CD14-positive monocyte (primary cell): ENCODE results near the gene SRSF6. TPM values are rescaled to one million over a fixed set of nuclear protein-coding genes. Genes with fewer than 3 reads are reported as not detected.
"Not testable (repeated sequence)": the region's sequence is repeated elsewhere in the genome, so short reads cannot be mapped to it uniquely, and the experiment has no call there.

Experiments
- DNase-seq, 3 donors: peaks; one replicate each; pipeline ENCODE4 v3.0.0-alpha.2; 2011 to 2022
- H2AFZ ChIP-seq: 2 replicates; pipeline ENCODE4 v1.6.0; 2012; ENCODE audit warnings: mild to moderate bottlenecking, low read depth, low read length, inconsistent platforms; ENCODE audit not compliant: insufficient read depth, poor library complexity, severe bottlenecking
- H3K27ac ChIP-seq, 2 donors: 1 replicate in 1 of 2; 2 replicates in 1 of 2; pipeline ENCODE4 v1.5.1; 2012 to 2013; ENCODE audit warnings: low read length in 2 of 2, control low read depth in 1 of 2, inconsistent platforms in 1 of 2, low read depth in 1 of 2, mild to moderate bottlenecking in 1 of 2
- H3K27me3 ChIP-seq, 2 donors: one replicate each; pipeline versions ENCODE4 v1.6.0 to v1.6.1; 2011 to 2013; ENCODE audit warnings: low read length in 2 of 2; ENCODE audit not compliant: control insufficient read depth in 2 of 2, insufficient read depth in 2 of 2
- H3K36me3 ChIP-seq, 2 donors: replicated peaks in 1 of 2; 1 replicate in 1 of 2; 2 replicates in 1 of 2; pipeline versions ENCODE4 v1.5.1 to v1.6.1; 2012 to 2013; ENCODE audit warnings: low read length in 2 of 2, control low read depth in 1 of 2, inconsistent platforms in 1 of 2, mild to moderate bottlenecking in 1 of 2; ENCODE audit not compliant: insufficient read depth in 2 of 2, control insufficient read depth in 1 of 2
- H3K4me1 ChIP-seq, 2 donors: 1 replicate in 1 of 2; 2 replicates in 1 of 2; pipeline versions ENCODE4 v1.5.1 to v1.6.1; 2012 to 2013; ENCODE audit warnings: low read length in 2 of 2, control low read depth in 1 of 2, inconsistent platforms in 1 of 2, mild to moderate bottlenecking in 1 of 2, moderate library complexity in 1 of 2; ENCODE audit not compliant: insufficient read depth in 2 of 2, control insufficient read depth in 1 of 2
- H3K4me2 ChIP-seq: replicated peaks from 2 replicates; pipeline ENCODE3; 2012; ENCODE audit warnings: low read length, moderate library complexity, mild to moderate bottlenecking; ENCODE audit not compliant: poor library complexity, severe bottlenecking; ENCODE audit errors: extremely low read depth
- H3K4me3 ChIP-seq, 3 experiments: fragments of 200-600 bp in 1 of 3; sonication (generic) in 1 of 3; replicated peaks in 1 of 3; 1 replicate in 2 of 3; 2 replicates in 1 of 3; pipeline ENCODE4 v1.5.1; 2011 to 2013; ENCODE audit warnings: low read length in 3 of 3, mild to moderate bottlenecking in 3 of 3, control low read depth in 2 of 3, low read depth in 2 of 3, inconsistent platforms in 1 of 3, moderate library complexity in 1 of 3
- H3K79me2 ChIP-seq: 2 replicates; pipeline ENCODE4 v1.6.0; 2012; ENCODE audit warnings: mild to moderate bottlenecking, control low read depth, inconsistent platforms, low read length, moderate library complexity; ENCODE audit not compliant: insufficient read depth
- H3K9ac ChIP-seq: 2 replicates; pipeline ENCODE4 v1.6.0; 2017; ENCODE audit warnings: low read length, mild to moderate bottlenecking; ENCODE audit not compliant: insufficient read depth, poor library complexity, severe bottlenecking
- H3K9me3 ChIP-seq, 2 donors: replicated peaks in 1 of 2; 1 replicate in 1 of 2; 2 replicates in 1 of 2; pipeline versions ENCODE4 v1.5.1 to v1.6.1; 2012 to 2013; ENCODE audit warnings: low read length in 2 of 2, control low read depth in 1 of 2; ENCODE audit not compliant: control insufficient read depth in 1 of 2, insufficient read depth in 1 of 2
- H4K20me1 ChIP-seq: 2 replicates; pipeline ENCODE4 v1.6.0; 2012; ENCODE audit warnings: mild to moderate bottlenecking, low read length, control low read depth, moderate library complexity; ENCODE audit not compliant: insufficient read depth
- H3K27ac Mint-ChIP-seq, 7 donors: one replicate each; pipeline ENCODE4 v1.8.0; 2020; ENCODE audit warnings: mild to moderate bottlenecking in 7 of 7, mixed read lengths in 7 of 7, moderate library complexity in 6 of 7, inconsistent platforms in 2 of 7
- H3K27me3 Mint-ChIP-seq, 3 donors: one replicate each; pipeline ENCODE4 v1.8.0; 2021 to 2022; ENCODE audit warnings: low read depth in 3 of 3, mild to moderate bottlenecking in 3 of 3, mixed read lengths in 3 of 3, moderate library complexity in 3 of 3, inconsistent platforms in 1 of 3
- H3K36me3 Mint-ChIP-seq, 2 donors: one replicate each; pipeline ENCODE4 v1.8.0; 2020; ENCODE audit warnings: mixed read lengths in 2 of 2, inconsistent platforms in 1 of 2, mild to moderate bottlenecking in 1 of 2
- H3K4me1 Mint-ChIP-seq: one replicate; pipeline ENCODE4 v1.8.0; 2020; ENCODE audit warnings: mild to moderate bottlenecking, mixed read lengths
- H3K4me3 Mint-ChIP-seq, 2 donors: one replicate each; pipeline ENCODE4 v1.8.0; 2020; ENCODE audit warnings: mild to moderate bottlenecking in 2 of 2, mixed read lengths in 2 of 2, moderate library complexity in 1 of 2
- H3K9me3 Mint-ChIP-seq, 7 donors: one replicate each; pipeline ENCODE4 v1.8.0; 2020 to 2022; ENCODE audit warnings: mixed read lengths in 7 of 7, mild to moderate bottlenecking in 6 of 7, moderate library complexity in 6 of 7, inconsistent platforms in 2 of 7
- CTCF ChIP-seq: fragments of 200-600 bp; IDR thresholded peaks from one replicate; pipeline ENCODE4 v1.8.0; 2022; ENCODE audit warnings: antibody characterized with exemption, mild to moderate bottlenecking
- WGBS: methylation state at CpG from one replicate; pipeline ENCODE4 v1.1.5; 2013; ENCODE audit warnings: missing lambda C conversion rate; ENCODE audit not compliant: insufficient coverage; 5-methylcytosine and 5-hydroxymethylcytosine counted together
- intact Hi-C, 2 donors: fragments of 100-400 bp; cut with micrococcal nuclease; formaldehyde crosslinking; loops; one replicate each; pipeline versions ENCODE4 v1.15.0 to v1.15.1; 2023
- polyA plus RNA-seq, 3 donors: library from polyadenylated mRNA; depleted of rRNA in 1 of 3; unstranded in 2 of 3; stranded (reverse) in 1 of 3; fragments of 300-500 nt in 2 of 3; fragments of >200 nt in 1 of 3; fragmentation: Illumina TruSeq in 2 of 3; gene quantifications; 1 replicate in 2 of 3; 2 replicates in 1 of 3; pipeline ENCODE4 v1.2.3, GENCODE V29; 2012 to 2021

Gene SRSF6
- polyA plus RNA-seq, 3 donors = 37.3 to 162 (median 45.5) TPM

GRCh38 chr20:43492101-43492500 lies 34.4 kb downstream of the SRSF6 start:
- peaks cover 0 to 19% (median 11%) of the 10 kb centered on the region in 7 donors for H3K9me3 Mint-ChIP-seq
- no peak overlapping the region for H3K4me3 Mint-ChIP-seq
- Histone ChIP-seq H2AFZ (no peak overlapping the region), H3K79me2 (no peaks in the 10 kb centered on the region), H3K36me3 (no peaks in the 10 kb centered on the region), H3K9ac (no peak overlapping the region), H3K27ac (no peak overlapping the region), H3K9me3 (peaks cover 1 to 10% of the 10 kb centered on the region in 2 donors), H3K4me3 (no peak overlapping the region), H4K20me1 (no peaks in the 10 kb centered on the region), H3K4me1 (no peaks in the 10 kb centered on the region), H3K4me2 (no peak overlapping the region), H3K27me3 (no peaks in the 10 kb centered on the region)
- no peaks in the 10 kb centered on the region for H3K4me1 Mint-ChIP-seq
- WGBS = no CpG with 5 or more reads among the region's 3 CpGs
- no peaks in the 10 kb centered on the region for H3K36me3 Mint-ChIP-seq
- no peak for TF ChIP-seq CTCF
- no peak overlapping the region for H3K27ac Mint-ChIP-seq
- intact Hi-C loops = no loop called here
- DNase-seq = no peak
- peaks cover 4 to 8% (median 5%) of the 10 kb centered on the region in 3 donors for H3K27me3 Mint-ChIP-seq

GRCh38 chr20:43495388-43495787 lies 37.7 kb downstream of the SRSF6 start:
- no peak overlapping the region for H3K27ac ChIP-seq
- no CpG with 5 or more reads among the region's 2 CpGs for WGBS
- no peak overlapping the region for H2AFZ ChIP-seq
- Mint-ChIP-seq H3K27me3 (peaks cover 3 to 7% (median 7%) of the 10 kb centered on the region in 3 donors), H3K27ac (no peak overlapping the region), H3K36me3 (no peaks in the 10 kb centered on the region), H3K9me3 (peaks cover 0 to 16% (median 7%) of the 10 kb centered on the region in 7 donors), H3K4me3 (no peak overlapping the region), H3K4me1 (no peaks in the 10 kb centered on the region)
- no peak for TF ChIP-seq CTCF
- H3K4me2 ChIP-seq = no peak overlapping the region
- H3K9me3 ChIP-seq = no peaks in the 10 kb centered on the region
- no peaks in the 10 kb centered on the region for H3K4me1 ChIP-seq
- H3K79me2 ChIP-seq = no peaks in the 10 kb centered on the region
- H3K27me3 ChIP-seq = no peaks in the 10 kb centered on the region
- no peak for DNase-seq
- H3K36me3 ChIP-seq = no peaks in the 10 kb centered on the region
- intact Hi-C loops = no loop called here
- no peak overlapping the region for H3K4me3 ChIP-seq
- no peaks in the 10 kb centered on the region for H4K20me1 ChIP-seq
- no peak overlapping the region for H3K9ac ChIP-seq

- WGBS = 90% methylated on average over 2 of the region's 8 CpGs
- H3K4me2 ChIP-seq = not testable (repeated sequence)
Observed at GRCh38 chr20:43502021-43502420, 44.3 kb downstream of the SRSF6 start.

More at GRCh38 chr20:43502021-43502420, 44.3 kb downstream of the SRSF6 start:
- intact Hi-C loops, H4K20me1 ChIP-seq, H3K4me3 ChIP-seq, H3K4me1 Mint-ChIP-seq, H3K36me3 Mint-ChIP-seq, H3K36me3 ChIP-seq, H3K27ac ChIP-seq, H3K9me3 ChIP-seq, H3K4me3 Mint-ChIP-seq, H3K9ac ChIP-seq, H3K4me1 ChIP-seq, DNase-seq, H2AFZ ChIP-seq, H3K27ac Mint-ChIP-seq, H3K79me2 ChIP-seq: not testable (repeated sequence)
- H3K27me3 ChIP-seq = peaks cover 14 to 21% of the 10 kb centered on the region in 2 donors
- peaks cover 0 to 17% (median 5%) of the 10 kb centered on the region in 7 donors for H3K9me3 Mint-ChIP-seq
- peaks cover 35 to 42% (median 41%) of the 10 kb centered on the region in 3 donors for H3K27me3 Mint-ChIP-seq
